ENCODE data around the gene MACROD2.

DNA sequence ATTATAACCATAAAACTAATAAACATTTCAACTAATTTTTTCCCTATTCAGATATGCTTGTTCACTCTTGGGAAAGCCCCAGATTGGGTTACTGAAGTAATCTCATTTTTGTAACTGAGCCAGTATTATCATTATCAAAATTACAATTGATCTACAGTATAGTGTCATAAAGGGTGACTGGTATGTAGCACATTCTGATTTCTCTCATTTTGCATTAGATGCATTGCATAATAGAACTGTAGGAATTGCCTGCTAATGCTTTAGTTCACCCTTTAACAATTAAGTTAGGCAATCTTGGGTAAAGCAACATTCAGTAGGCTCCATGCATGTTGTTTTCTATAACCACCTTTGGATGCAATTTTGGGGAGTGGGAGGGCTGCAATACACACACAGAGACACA, 492.9 kb downstream of the MACROD2 start:
- TF ChIP-seq CTCF (IDR thresholded peaks at IDR 0.05) = no peak
- no peak for TF ChIP-seq POLR2A (IDR thresholded peaks at IDR 0.05)
